SU-DHL-6 (cell line): ENCODE data around the gene NRG3.

Experiments used
- H2AFZ ChIP-seq: fragments of 200-600 bp; sonication (generic); 2 replicates; pipeline ENCODE4 v1.6.1; 2014; ENCODE audit warnings: low read depth, mild to moderate bottlenecking, moderate library complexity, mixed read lengths, antibody characterized with exemption, low read length; ENCODE audit not compliant: severe bottlenecking
- H3F3A ChIP-seq: fragments of 200-600 bp; shearing (Covaris generic); 2 replicates; pipeline ENCODE4 v1.6.0; 2016; ENCODE audit warnings: antibody characterized with exemption, mild to moderate bottlenecking; ENCODE audit not compliant: insufficient read depth
- H3K27ac ChIP-seq: fragments of 200-600 bp; sonication (generic); 2 replicates; pipeline ENCODE4 v1.5.1; 2016; ENCODE audit warnings: low read depth, mild to moderate bottlenecking, low read length, moderate library complexity, mixed read lengths
- H3K27me3 ChIP-seq: fragments of 200-600 bp; sonication (generic), shearing (Covaris generic); 2 replicates; pipeline ENCODE4 v1.6.0; 2014; ENCODE audit warnings: mild to moderate bottlenecking, low read length
- H3K36me3 ChIP-seq: fragments of 200-600 bp; sonication (generic); 2 replicates; pipeline ENCODE4 v1.6.1; 2014; ENCODE audit warnings: mild to moderate bottlenecking, low read length, mixed read lengths
- H3K4me2 ChIP-seq: fragments of 300-600, 200-600 bp; shearing (Covaris generic), sonication (generic); 2 replicates; pipeline ENCODE4 v1.6.0; 2014; ENCODE audit warnings: low read length, low read depth, mild to moderate bottlenecking; ENCODE audit not compliant: poor library complexity, severe bottlenecking
- H3K4me3 ChIP-seq: fragments of 200-600 bp; sonication (generic); 2 replicates; pipeline ENCODE4 v1.5.1; 2014; ENCODE audit warnings: antibody characterized with exemption, low read length, mild to moderate bottlenecking, mixed read lengths; ENCODE audit not compliant: insufficient read depth, poor library complexity, severe bottlenecking
- H3K79me2 ChIP-seq: fragments of 200-600 bp; sonication (generic); 2 replicates; pipeline ENCODE4 v1.6.1; 2014; ENCODE audit warnings: mild to moderate bottlenecking, low read length, moderate library complexity; ENCODE audit not compliant: insufficient read depth
- H3K9ac ChIP-seq: fragments of 200-600 bp; sonication (generic); 2 replicates; pipeline ENCODE4 v1.7.0; 2014; ENCODE audit warnings: mild to moderate bottlenecking, low read length
- H3K9me2 ChIP-seq: fragments of 200-600 bp; sonication (generic); replicated peaks from 2 replicates; pipeline ENCODE4 v1.6.1; 2014; ENCODE audit warnings: low read length; ENCODE audit not compliant: insufficient read depth
- H3K9me3 ChIP-seq: fragments of 200-600 bp; sonication (generic); 2 replicates; pipeline ENCODE4 v1.6.1; 2014; ENCODE audit warnings: low read length, mixed read lengths; ENCODE audit not compliant: insufficient read depth
- H4K20me1 ChIP-seq: fragments of 200-600 bp; sonication (generic); 2 replicates; pipeline ENCODE4 v1.6.1; 2014; ENCODE audit warnings: low read depth, mild to moderate bottlenecking, antibody characterized with exemption, low read length, moderate library complexity, mixed read lengths
- CTCF ChIP-seq: fragments of 200-600 bp; sonication (generic); IDR thresholded peaks from one replicate; pipeline ENCODE4 v1.5.1; 2017; ENCODE audit warnings: antibody characterized with exemption, mild to moderate bottlenecking, low read length, moderate library complexity; ENCODE audit not compliant: insufficient read depth, poor library complexity, severe bottlenecking
- EZH2phosphoT487 ChIP-seq: fragments of 200-600 bp; sonication (generic), shearing (Covaris generic); conservative IDR thresholded peaks from 2 replicates; pipeline ENCODE4 v1.6.1; 2018; ENCODE audit warnings: mild to moderate bottlenecking, antibody characterized with exemption, low read length, moderate library complexity, mixed read lengths

NRG3 gene

GRCh38 chr10:82068501-82068900 lies 193.5 kb downstream of the NRG3 start:
- Histone ChIP-seq H3K4me3 (no peak overlapping the region), H3K9me3 (no peaks in the 10 kb centered on the region), H3K79me2 (no peaks in the 10 kb centered on the region), H3K27ac (no peak overlapping the region), H2AFZ (no peak overlapping the region), H3K9me2 (no peaks in the 10 kb centered on the region), H3K27me3 (no peaks in the 10 kb centered on the region), H3K36me3 (no peaks in the 10 kb centered on the region), H3K4me2 (no peak overlapping the region), H3K9ac (no peak overlapping the region), H3F3A (no peaks in the 10 kb centered on the region), H4K20me1 (no peaks in the 10 kb centered on the region)
- TF ChIP-seq CTCF (no peak), EZH2phosphoT487 (no peak)

GRCh38 chr10:82071231-82071630 lies 196.2 kb downstream of the NRG3 start:
- Histone ChIP-seq H4K20me1 (no peaks in the 10 kb centered on the region), H3K9me2 (no peaks in the 10 kb centered on the region)
- TF ChIP-seq EZH2phosphoT487 (no peak), CTCF (no peak)

GRCh38 chr10:82072124-82072523 lies 197.1 kb downstream of the NRG3 start:
- H3K4me2 ChIP-seq, result no peak overlapping the region
- no peaks in the 10 kb centered on the region for H3K36me3 ChIP-seq
- H3K9ac ChIP-seq, result no peak overlapping the region
- H4K20me1 ChIP-seq, result no peaks in the 10 kb centered on the region
- H3K27ac ChIP-seq, result no peak overlapping the region
- no peaks in the 10 kb centered on the region for H3K9me2 ChIP-seq
- H3K4me3 ChIP-seq, result no peak overlapping the region
- no peaks in the 10 kb centered on the region for H3K9me3 ChIP-seq
- no peaks in the 10 kb centered on the region for H3F3A ChIP-seq
- TF ChIP-seq EZH2phosphoT487, result no peak
- TF ChIP-seq CTCF, result no peak
- H2AFZ ChIP-seq, result no peak overlapping the region
- no peaks in the 10 kb centered on the region for H3K79me2 ChIP-seq
- H3K27me3 ChIP-seq, result no peaks in the 10 kb centered on the region

More at GRCh38 chr10:82071231-82071630, 196.2 kb downstream of the NRG3 start:
- no peaks in the 10 kb centered on the region for H3K27me3 ChIP-seq
- H2AFZ ChIP-seq, result no peak overlapping the region
- no peak overlapping the region for H3K27ac ChIP-seq
- H3F3A ChIP-seq, result no peaks in the 10 kb centered on the region
- H3K36me3 ChIP-seq, result no peaks in the 10 kb centered on the region
- H3K9ac ChIP-seq, result no peak overlapping the region
- H3K4me3 ChIP-seq, result no peak overlapping the region
- no peaks in the 10 kb centered on the region for H3K79me2 ChIP-seq
- H3K9me3 ChIP-seq, result no peaks in the 10 kb centered on the region
- no peak overlapping the region for H3K4me2 ChIP-seq
